Tibial nerve (tissue), 4 donors: ENCODE results near the gene ADD3.
A peak's percentile ranks its signal among the peaks of the same experiment; 100 is the strongest.

Experiments
- EP300 ChIP-seq, 2 donors: sonication (generic); formaldehyde crosslinking; IDR thresholded peaks; one replicate each; pipeline ENCODE4 v1.6.1; 2017; ENCODE audit warnings: antibody characterized with exemption in 2 of 2, mild to moderate bottlenecking in 1 of 2
- POLR2A ChIP-seq, 2 donors: fragments of 450-650 bp; IDR thresholded peaks; one replicate each; pipeline ENCODE4 v1.6.1; 2017; ENCODE audit warnings: antibody characterized with exemption in 2 of 2, mild to moderate bottlenecking in 2 of 2, moderate library complexity in 2 of 2
- TF ChIP-seq, protein P1 (sequence below), 5 experiments: fragments of 200-600 bp in 3 of 5; fragments of 450-650 bp in 2 of 5; sonication (generic) in 3 of 5; IDR thresholded peaks; one replicate each; pipeline ENCODE4 v1.5.1; 2016 to 2019; ENCODE audit warnings: antibody characterized with exemption in 5 of 5, mild to moderate bottlenecking in 3 of 5, moderate library complexity in 2 of 5

DNA sequence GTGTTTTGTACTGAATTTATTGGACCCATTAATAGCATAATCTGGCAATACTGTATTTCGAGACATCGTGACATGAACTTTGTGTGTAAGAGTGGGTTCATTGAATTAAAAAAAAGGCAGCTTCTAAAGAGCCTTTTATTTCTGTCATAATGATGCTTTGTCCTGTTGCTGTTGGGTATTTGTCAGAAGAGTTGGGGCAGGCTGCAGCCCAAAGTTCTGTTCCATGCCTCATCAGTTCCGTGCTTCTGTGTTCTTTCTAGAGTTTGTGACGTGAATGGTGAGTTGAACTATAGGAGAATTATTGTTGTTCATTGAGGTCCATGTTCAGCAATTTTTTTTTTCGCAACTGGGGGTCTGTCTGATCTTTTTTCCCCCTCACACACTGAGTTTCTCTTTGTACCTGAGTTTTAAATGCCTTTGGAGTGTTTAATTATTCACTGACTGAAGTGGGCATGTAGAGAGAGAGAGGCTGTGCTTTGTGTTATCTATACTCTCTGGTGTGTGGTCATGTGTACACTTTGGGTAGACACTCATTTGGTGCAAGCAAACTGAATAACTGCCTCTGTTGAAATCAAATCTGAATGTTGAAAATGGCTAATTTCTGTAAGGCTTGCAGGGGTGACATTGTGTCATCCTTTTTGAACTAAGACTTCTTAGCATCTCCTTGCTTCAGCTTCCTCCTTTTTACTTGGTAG lies 69.8 kb downstream of the ADD3 start:
- TF ChIP-seq, protein P1, sequence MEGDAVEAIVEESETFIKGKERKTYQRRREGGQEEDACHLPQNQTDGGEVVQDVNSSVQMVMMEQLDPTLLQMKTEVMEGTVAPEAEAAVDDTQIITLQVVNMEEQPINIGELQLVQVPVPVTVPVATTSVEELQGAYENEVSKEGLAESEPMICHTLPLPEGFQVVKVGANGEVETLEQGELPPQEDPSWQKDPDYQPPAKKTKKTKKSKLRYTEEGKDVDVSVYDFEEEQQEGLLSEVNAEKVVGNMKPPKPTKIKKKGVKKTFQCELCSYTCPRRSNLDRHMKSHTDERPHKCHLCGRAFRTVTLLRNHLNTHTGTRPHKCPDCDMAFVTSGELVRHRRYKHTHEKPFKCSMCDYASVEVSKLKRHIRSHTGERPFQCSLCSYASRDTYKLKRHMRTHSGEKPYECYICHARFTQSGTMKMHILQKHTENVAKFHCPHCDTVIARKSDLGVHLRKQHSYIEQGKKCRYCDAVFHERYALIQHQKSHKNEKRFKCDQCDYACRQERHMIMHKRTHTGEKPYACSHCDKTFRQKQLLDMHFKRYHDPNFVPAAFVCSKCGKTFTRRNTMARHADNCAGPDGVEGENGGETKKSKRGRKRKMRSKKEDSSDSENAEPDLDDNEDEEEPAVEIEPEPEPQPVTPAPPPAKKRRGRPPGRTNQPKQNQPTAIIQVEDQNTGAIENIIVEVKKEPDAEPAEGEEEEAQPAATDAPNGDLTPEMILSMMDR (IDR thresholded peaks at IDR 0.05): no peak
- TF ChIP-seq POLR2A (IDR thresholded peaks at IDR 0.05): no peak
- TF ChIP-seq EP300 (IDR thresholded peaks at IDR 0.05): peak in 1 of 2 donors; percentile 62
